Activated naive CD4-positive, alpha-beta T cell treated with anti-CD3 and anti-CD28 coated beads, Interleukin-2, amount 50 U/mL, for 16 hours (primary cell): ENCODE results near the gene TRIM27.
"Not testable (repeated sequence)": the region's sequence is repeated elsewhere in the genome, so short reads cannot be mapped to it uniquely, and the experiment has no call there.

Experiments
- DNase-seq: peaks from one replicate; pipeline ENCODE4 v3.0.0-alpha.2; 2020

TRIM27 gene

DNA sequence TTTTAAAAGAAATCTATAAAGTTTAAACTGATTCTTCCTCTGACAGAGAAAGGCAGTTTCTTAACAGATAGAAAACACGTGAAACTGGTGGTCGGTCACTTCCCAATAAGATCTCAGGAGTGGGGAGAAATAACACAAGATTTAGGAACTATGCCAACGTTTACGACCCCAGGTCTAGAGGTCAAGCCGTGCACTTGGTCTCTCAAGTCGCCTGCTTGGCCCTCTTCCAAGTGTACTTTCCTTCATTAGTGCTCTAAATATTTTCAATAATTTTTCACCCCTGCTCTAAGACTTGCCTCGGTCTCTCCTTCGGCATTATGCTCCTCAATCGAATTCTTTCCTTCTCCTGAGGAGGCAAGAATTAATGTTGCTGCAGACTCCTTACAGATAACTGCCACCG is 61.7 kb downstream of the TRIM27 start:
- no peak for DNase-seq

DNA sequence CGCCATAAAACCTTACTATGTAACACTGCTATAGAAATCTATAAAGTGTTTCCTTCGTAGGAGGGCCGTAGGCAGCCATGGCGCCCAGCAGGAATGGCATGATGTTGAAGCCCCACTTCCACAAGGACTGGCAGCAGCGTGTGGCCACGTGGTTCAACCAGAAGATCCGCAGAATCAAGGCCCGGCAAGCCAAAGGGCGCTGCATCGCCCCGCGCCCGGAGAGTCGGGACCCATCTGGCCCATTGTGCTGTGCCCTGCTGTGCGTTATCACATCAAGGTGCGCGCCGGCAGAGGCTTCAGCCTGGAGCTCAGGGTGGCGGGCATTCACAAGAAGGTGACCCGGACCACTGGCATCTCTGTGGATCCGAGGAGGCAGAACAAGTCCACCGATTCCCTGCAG is 62.4 kb downstream of the TRIM27 start:
- DNase-seq = no peak

DNA sequence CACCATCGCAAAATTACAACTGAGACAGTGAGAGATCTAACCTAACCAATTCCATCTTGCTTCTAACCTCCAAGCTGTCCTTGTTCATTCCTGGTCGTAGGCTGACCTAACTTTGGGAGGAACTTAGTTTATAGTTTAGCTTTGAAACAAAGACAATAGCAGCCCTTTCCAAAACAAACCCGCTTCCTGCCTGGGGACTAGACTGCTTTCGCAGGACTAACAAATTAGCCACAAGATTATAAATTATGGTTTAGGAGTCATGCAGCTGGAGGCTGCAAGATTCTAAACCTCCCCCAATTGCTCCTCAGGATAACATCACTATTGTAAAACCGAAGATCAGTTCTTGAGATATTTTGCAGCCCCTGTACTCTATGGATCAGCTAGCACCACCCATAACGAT is 63.2 kb downstream of the TRIM27 start:
- no peak for DNase-seq

DNA sequence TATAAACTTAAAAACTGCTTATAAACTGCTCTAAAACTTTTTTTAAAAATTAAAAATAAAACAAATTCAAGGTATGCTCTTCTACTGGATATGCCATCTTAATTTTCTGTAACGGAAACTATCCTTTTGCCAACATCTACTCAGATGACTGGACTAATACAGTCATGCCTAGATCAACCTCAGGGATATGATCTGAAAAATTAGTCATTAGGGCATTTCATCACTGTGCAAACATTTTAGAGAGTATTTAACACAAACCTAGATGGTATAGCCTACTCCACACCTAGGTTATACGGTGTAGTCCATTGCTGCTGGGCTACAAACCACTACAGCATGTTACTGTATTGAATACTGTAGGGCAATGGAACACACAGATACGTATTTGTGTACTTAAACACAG is 64.8 kb downstream of the TRIM27 start:
- DNase-seq = no peak

DNA sequence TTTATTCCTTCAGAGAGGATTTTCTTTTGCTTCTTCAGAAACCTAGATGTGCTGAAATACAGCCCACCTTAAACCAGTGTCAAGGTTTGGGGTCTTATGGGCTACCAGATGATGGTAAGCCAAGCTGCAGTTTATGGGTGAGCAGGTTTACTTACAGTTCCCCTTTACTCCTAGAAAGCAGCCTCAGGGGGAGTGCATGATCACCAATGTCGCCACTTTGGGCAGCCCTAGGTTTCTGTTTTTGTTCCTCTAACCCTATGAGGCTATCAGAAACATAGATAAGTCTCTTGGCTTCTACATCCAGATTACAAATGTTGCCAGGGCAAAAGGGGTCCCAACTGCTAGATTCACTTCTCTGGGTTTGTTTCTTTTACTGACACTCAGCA is 67.2 kb downstream of the TRIM27 start:
- DNase-seq = no peak

DNA sequence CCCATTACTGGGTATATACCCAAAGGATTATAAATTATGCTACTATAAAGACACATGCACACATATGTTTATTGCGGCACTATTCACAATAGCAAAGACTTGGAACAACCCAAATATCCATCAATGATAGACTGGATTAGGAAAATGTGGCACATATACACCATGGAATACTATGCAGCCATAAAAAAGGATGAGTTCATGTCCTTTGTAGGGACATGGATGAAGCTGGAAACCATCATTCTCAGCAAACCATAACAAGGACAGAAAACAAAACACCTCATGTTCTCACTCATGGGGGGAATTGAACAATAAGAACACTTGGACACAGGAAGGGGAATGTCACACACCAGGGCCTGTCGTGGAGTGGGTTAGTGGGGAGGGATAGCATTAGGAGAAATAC is 69.4 kb downstream of the TRIM27 start:
- DNase-seq = not testable (repeated sequence)
